Measurements from ENCODE around the gene LRRC43. TPM values are rescaled to one million over a fixed set of nuclear protein-coding genes. Genes with fewer than 3 reads are reported as not detected.
A peak's percentile ranks its signal among the peaks of the same experiment; 100 is the strongest.

LRRC43 gene
- total RNA-seq, 1 experiment from 2014 or later: 0.34 TPM

DNA sequence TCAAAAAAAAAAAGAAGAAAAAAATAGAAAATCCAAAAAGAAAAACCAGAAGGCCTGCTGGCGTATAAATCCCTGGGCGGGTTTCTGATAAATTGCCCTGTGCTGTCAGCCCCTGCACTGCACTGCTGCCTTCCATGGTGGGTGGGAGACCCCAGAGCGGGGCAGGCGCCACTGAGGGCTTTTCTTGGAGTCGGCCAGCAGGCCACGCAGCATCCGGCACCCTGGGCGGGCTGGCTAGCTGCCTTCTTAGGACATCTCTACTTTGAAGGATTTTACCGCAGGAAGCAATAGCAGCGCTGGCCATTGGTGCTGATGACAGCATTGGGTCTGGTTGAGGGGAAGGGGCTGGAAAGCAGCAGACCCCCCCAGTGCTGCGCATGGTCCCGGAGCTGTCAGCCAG is 38.0 kb upstream of the LRRC43 start:
- POLR2A ChIA-PET: no interaction called here
- TSS peak; percentile 13 for BruUV-seq (replicated peaks)

GRCh38 chr12:122145505-122146330 is 37.2 kb upstream of the LRRC43 start:
- no peak for TF ChIP-seq CTCF (IDR thresholded peaks at IDR 0.05; ENCODE audit: insufficient read depth in 1 of 2, low read depth in 1 of 2, low read length in 1 of 2, severe bottlenecking in 1 of 2, unreplicated experiment in 1 of 2)
- no peaks in the 10 kb centered on the region for H3K27me3 Mint-ChIP-seq (ENCODE audit: insufficient read depth, unreplicated experiment)
- H3K9me3 ChIP-seq: no peaks in the 10 kb centered on the region
- no peaks in the 10 kb centered on the region; the same call in none of the 2 replicates for H3K36me3 ChIP-seq (ENCODE audit: control insufficient read depth, insufficient read depth, low read length)
- BruUV-seq (replicated peaks): no TSS peak
- H3K4me1 ChIP-seq: no peaks in the 10 kb centered on the region
- no peaks in the 10 kb centered on the region for H3K4me1 Mint-ChIP-seq (ENCODE audit: low read depth, unreplicated experiment)
- no peak overlapping the region for H3K4me3 ChIP-seq (ENCODE audit: low read depth, low read length)
- no peak overlapping the region for H3K27ac Mint-ChIP-seq (ENCODE audit: unreplicated experiment)
- no peak overlapping the region for H3K4me3 Mint-ChIP-seq (ENCODE audit: unreplicated experiment)
- intact Hi-C loops (cut with micrococcal nuclease; ENCODE audit: unreplicated experiment): no loop called here
- POLR2A ChIA-PET: no interaction called here
- peaks cover 15% of the 10 kb centered on the region for H3K36me3 Mint-ChIP-seq (ENCODE audit: insufficient read depth, unreplicated experiment)
- H3K9me3 Mint-ChIP-seq (ENCODE audit: unreplicated experiment): no peaks in the 10 kb centered on the region
- H3K27me3 ChIP-seq (replicated peaks; ENCODE audit: control insufficient read depth, insufficient read depth, low read length): no peaks in the 10 kb centered on the region
- CTCF ChIA-PET: no interaction called here
- DNase-seq: no peak

More for the DNA sequence above, 38.0 kb upstream of the LRRC43 start:
- Histone ChIP-seq H3K9me3 (no peaks in the 10 kb centered on the region), H3K27me3 (replicated peaks; ENCODE audit: control insufficient read depth, insufficient read depth, low read length) (no peaks in the 10 kb centered on the region), H3K4me1 (no peaks in the 10 kb centered on the region), H3K4me3 (ENCODE audit: low read depth, low read length) (no peak overlapping the region), H3K36me3 (ENCODE audit: control insufficient read depth, insufficient read depth, low read length) (no peaks in the 10 kb centered on the region; the same call in none of the 2 replicates)
- CTCF ChIA-PET: no interaction called here
- no peak for DNase-seq
- Mint-ChIP-seq H3K4me1 (ENCODE audit: low read depth, unreplicated experiment) (no peaks in the 10 kb centered on the region), H3K27me3 (ENCODE audit: insufficient read depth, unreplicated experiment) (no peaks in the 10 kb centered on the region), H3K9me3 (ENCODE audit: unreplicated experiment) (no peaks in the 10 kb centered on the region), H3K4me3 (ENCODE audit: unreplicated experiment) (no peak overlapping the region), H3K36me3 (ENCODE audit: insufficient read depth, unreplicated experiment) (peaks cover 15% of the 10 kb centered on the region), H3K27ac (ENCODE audit: unreplicated experiment) (no peak overlapping the region)
- TF ChIP-seq CTCF (IDR thresholded peaks at IDR 0.05; ENCODE audit: insufficient read depth in 1 of 2, low read depth in 1 of 2, low read length in 1 of 2, severe bottlenecking in 1 of 2, unreplicated experiment in 1 of 2): no peak
- intact Hi-C loops (cut with micrococcal nuclease; ENCODE audit: unreplicated experiment): no loop called here

- H3K4me3 ChIP-seq (ENCODE audit: low read depth, low read length): no peak overlapping the region
- no peak for TF ChIP-seq CTCF (IDR thresholded peaks at IDR 0.05; ENCODE audit: insufficient read depth in 1 of 2, low read depth in 1 of 2, low read length in 1 of 2, severe bottlenecking in 1 of 2, unreplicated experiment in 1 of 2)
- Mint-ChIP-seq H3K9me3 (ENCODE audit: unreplicated experiment) (no peaks in the 10 kb centered on the region), H3K27me3 (ENCODE audit: insufficient read depth, unreplicated experiment) (no peaks in the 10 kb centered on the region), H3K4me3 (ENCODE audit: unreplicated experiment) (no peak overlapping the region), H3K4me1 (ENCODE audit: low read depth, unreplicated experiment) (no peaks in the 10 kb centered on the region), H3K36me3 (ENCODE audit: insufficient read depth, unreplicated experiment) (peaks cover 15% of the 10 kb centered on the region), H3K27ac (ENCODE audit: unreplicated experiment) (no peak overlapping the region)
- H3K36me3 ChIP-seq (ENCODE audit: control insufficient read depth, insufficient read depth, low read length): no peaks in the 10 kb centered on the region
- no peaks in the 10 kb centered on the region for H3K27me3 ChIP-seq (replicated peaks; ENCODE audit: control insufficient read depth, insufficient read depth, low read length)
- ChIA-PET CTCF (interaction anchor here (1.0 kb wide), 1 partner anchor 20 kb away, joined by 3 read pairs; no protein-coding TSS in a partner anchor), POLR2A (no interaction called here)
- H3K9me3 ChIP-seq: no peaks in the 10 kb centered on the region
- intact Hi-C loops (cut with micrococcal nuclease; ENCODE audit: unreplicated experiment): no loop called here
- BruUV-seq (replicated peaks): no TSS peak
- H3K4me1 ChIP-seq: no peaks in the 10 kb centered on the region
- no peak for DNase-seq
These were observed 35.2 kb upstream of the LRRC43 start for GRCh38 chr12:122147514-122148290.
